Inferior parietal cortex (tissue), 1 donor: Measurements from ENCODE around the gene TGM1.
"Not testable (repeated sequence)": the region's sequence is repeated elsewhere in the genome, so short reads cannot be mapped to it uniquely, and the experiment has no call there.

Experiments
- DNase-seq: peaks from one replicate; pipeline ENCODE4 v3.0.0-alpha.2; 2016; ENCODE audit errors: extremely low spot score

Gene TGM1

DNA sequence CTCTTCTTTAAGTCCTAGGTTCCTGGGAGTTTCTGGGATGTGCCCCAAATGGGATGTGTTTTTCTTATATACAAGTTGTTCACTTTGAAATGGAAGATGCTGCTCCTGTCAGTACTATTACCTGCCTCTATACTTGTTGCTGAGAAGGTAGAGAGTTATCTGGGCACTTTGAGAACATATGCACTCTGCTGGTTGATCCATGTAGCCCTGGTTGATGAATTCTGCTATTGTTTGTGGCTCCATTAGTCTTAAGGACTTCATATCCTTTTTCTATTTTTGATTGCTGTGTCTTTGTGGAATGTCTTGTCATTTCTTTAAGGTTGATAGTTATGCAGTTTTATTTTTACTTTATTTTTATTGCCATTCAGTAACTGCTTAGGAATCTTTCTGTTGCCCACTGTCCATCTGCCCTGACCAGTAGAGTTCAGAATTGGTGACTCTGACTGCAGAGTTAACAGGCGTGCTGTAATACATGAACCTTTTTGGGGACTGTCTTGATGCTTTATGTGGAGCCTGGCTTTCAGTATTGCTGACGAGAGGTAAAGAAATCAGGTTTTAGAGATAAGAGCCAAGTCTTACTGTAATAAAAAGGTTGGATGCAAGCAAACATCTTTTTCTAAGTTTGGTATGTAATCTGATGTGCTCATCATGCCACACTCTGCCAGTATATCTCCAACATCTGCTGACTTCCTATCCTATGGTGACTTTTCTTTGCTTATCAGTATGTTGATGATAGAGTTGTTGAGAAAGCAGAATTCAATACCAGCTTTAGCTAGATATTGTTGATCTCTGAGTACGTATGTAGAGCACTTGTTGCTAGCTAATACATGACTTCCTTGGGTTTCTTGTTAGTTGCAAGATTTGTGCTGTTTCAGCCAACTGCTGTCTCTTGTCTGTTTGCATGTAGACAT is 28.6 kb downstream of the TGM1 start:
- DNase-seq: no peak

DNA sequence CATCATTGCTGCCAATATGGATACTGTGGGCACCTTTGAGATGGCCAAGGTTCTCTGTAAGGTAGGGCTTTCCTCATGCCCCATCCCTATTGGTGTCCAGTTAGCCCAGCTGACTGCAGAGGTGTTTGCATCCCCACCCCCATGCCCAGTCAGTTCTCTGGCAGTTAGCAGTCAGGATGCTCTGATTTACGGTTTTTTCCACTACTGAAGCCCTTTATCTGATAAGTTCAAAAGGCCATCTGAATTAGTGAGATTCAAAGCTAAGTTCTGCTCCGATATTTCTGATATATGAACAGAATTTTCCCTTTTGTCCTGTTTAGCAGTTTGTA is 29.5 kb downstream of the TGM1 start:
- no peak for DNase-seq

DNA sequence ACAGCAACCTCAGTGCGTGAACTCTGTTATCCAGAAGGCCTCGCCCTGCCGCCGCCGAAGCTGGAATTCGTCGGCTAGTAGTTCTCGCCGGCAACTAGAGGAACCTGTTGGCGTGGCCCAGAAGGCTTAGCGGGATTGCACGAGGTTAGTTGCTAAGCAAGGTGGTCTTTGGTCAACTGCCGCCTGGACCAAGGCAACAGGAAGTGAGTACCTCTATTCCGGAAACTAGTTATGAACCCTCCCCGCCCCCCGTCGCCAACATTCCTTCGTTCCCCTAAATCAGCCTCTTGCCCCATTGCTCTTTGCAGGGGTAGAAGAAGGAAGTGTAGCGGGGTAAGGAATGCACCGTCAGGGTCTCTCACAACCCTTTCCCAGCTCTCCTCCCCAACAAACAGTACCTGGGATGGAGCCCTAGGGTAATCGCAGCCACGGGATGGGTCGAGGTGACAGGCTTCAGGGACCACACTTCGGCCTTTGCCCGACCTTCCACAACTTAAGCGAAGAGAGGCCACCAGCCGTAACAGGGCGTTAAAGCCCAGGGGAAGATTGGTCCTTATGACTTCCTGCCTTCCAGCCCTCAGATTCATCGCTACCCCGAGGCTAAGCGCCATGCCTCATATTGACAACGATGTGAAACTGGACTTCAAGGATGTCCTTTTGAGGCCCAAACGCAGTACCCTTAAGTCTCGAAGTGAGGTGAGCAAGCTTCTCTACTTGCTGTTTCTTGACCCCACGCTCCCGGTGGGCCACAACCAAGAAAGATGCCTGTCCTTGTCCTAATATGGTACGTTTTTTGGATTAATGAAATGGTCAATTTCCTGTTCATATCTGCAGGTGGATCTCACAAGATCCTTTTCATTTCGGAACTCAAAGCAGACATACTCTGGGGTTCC is 30.1 kb downstream of the TGM1 start, which contains the start of gene GMPR2:
GMPR2 (plus strand) TSS at position 285 of the 893 bp plus-strand sequence; CDS start at position 610, 325 bp downstream.
- no peak for DNase-seq

DNA sequence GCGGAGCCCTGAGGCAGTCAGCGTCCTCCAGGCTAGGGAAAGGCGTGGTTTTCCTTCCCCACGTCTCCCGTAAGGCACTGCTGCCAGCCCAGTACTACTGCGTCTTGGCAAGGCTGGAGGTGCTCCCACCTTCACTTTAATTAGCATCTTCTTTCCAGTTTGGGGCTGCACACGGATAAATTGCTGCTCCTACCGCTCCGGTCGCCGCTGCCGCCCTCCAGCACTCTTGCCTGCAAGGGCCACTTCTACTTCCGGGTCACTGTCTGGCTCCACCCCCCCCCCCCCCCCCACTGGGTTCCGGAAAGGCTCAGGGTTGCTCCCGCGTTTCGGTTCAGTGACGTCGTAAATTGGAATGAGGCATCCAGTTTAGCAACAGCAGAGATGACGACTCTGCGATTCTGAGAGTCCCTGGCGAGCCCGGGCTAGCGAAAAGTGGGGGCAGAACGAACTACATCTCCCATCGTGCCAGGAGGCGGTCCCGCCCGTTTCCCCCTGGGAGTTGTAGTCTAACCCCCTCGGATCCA is 30.8 kb downstream of the TGM1 start, which contains the start of gene NEDD8:
NEDD8 (minus strand) TSS at position 247 of the 524 bp plus-strand sequence; CDS start at position 147, 100 bp downstream.
- DNase-seq: peak; percentile 93

DNA sequence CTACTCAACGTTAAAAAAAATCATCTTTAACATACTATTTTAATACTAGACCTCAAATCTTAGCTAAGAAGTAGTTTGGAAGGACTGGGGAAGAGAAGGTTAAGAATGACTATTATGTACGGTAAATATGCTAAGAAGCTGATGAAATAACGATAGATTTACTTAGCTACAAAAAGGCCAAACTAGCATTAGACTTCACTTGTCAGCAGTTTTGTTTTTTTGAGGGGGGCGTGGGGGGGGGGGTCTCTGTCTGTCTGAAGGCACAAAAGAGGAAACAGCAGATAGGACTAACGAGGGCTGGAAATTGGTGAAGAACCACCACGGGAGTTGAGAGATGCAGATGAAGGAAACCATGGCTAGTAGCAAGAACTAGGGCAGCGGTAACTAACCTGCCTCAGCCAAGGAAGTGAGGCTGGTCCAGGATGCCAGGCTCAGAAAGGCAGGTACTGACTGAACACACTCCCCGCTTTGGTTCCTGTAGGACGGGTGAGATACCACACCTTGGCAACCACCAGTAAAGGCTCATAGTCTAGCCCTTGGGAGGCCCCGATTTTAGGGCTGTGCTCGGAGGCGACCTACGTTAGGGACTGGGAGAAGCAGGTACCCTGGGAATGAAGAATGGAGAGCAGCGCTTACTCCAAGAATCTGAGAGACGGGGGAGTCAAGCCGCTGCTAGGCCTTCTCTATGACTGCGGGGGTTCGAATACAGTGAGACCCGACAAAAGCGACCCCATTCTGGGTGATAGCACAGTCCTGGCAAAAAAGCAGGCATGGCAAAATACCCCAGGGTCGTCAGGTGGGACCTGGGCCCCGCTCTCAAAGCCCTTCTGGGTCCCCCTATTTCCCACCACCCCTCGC is 31.5 kb downstream of the TGM1 start:
- peak; percentile 20 for DNase-seq

DNA sequence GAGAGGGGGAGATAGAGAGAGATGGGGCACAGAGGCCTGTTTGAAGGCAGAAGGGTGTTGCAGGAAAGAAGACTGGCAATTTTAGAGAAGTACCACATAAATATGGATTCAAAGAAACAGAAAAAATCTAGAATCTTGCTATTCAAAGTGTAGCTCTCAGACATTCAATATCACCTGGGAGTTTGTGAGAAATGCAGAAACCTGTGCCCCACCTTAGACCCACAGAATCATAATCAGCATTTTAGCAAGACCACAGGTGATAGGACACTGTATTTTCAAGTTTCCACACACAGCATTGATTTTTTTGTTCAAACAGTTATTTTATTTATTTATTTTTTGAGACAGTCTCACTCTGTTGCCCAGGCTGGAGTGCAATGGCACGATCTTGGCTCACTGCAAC is 34.1 kb downstream of the TGM1 start:
- DNase-seq: no peak

DNA sequence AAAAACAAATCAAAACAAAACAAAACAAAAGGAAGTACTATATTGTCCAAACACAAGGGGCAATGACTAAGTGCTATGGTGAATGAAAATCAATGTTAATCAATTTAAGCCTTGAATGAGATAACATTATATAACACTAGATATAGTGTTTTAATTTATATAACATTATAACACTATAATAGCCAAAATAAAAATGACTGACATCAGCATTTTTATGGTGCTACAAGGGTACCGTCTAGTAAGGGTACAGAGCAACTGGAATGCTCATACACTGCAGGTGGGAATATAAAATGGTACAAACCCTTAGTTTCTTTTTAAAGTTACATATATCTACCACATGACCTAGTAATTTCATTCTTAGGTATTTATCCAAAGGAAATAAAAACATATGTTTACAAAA is 36.5 kb downstream of the TGM1 start:
- DNase-seq: no peak

DNA sequence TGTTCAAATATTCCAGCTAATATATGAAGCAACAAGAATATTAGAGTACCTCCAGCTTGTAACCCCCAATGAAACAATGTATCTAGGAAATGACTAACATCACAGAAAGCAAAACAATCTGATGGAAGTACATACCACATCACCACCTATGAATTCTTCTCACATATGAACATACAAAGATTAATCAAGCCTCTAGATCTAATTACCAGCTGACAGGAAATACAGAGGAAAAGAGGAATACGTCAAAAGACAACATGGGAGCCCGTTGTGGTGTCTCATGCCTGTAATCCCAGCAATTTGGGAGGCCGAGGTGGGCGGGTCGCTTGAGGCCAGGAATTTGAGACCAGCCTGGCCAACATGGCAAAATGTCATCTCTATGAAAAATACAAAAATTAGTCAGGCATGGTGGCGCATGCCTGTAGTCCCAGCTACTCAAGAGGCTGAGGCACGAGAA is 38.3 kb downstream of the TGM1 start:
- DNase-seq: no peak

DNA sequence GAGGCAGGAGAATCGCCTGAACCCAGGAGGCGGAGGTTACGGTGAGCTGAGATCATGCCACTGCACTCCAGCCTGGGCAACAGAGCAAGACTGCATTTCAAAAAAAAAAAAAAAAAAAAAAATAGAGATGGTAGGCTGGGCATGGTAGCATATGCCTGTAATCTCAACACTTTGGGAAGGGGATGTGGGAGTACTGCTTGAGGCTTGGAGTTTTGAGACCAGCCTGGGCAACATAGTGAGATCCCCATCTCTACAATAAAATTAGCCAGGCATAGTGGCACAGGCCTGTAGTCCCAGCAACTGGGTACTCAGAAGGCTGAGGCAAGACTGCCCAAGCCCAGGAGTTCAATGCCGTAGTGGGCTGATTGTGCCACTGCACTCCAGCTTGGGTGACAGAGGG is 40.0 kb downstream of the TGM1 start:
- not testable (repeated sequence) for DNase-seq

DNA sequence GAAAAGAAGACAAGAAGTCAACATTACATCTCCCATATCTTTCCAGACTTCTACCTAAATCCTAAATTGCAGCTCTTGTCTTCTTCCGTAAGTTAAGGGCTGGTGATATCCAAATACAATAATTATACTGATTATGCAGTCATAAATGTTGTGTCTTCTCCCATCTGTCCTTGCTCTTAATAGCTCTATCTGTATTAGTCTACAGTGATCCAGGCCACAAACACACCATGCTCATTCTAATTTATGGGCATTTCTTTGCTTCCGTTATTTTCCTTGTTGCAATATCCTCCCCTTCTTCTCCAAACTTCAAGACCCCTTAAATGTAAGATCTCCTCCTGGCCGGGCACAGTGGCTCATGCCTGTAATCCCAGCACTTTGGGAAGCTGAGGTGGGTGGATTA is 43.5 kb downstream of the TGM1 start:
- no peak for DNase-seq

DNA sequence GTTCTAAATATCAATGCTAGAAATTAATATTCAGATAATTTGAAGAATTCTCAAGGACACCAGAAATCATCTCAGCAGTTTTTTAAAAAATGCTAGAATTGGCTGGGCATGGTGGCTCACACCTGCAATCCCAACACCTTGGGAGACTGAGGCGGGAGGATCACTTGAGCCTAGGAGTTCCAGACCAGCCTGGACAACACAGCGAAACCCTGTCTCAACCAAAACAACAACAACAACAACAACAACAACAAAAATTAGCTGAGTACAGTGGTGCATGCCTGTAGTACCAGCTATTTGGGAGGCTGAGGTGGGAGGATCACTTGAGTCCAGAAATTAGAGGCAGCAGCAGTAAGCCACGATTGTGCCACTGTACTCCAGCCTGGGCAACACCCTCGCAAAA is 43.9 kb downstream of the TGM1 start:
- no peak for DNase-seq

DNA sequence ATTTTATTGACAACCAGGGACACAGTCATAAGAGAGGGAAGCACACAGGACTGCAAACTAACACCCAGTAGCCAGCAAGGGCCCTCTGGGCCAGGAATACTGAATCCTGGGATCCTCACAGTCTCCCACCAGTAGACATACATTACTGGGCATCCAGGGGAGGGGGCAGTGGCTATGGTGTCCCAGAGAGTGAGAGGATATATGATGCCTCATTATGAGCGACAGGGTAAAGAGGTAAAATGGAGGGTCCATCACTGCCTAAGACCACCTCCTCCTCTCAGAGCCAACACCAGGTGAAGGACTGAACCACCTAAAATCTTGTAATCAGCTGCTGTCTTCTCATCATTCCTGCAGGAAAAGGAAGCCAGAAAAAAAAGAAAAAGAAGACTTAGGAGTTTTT is 46.1 kb downstream of the TGM1 start:
- DNase-seq: not testable (repeated sequence)

DNA sequence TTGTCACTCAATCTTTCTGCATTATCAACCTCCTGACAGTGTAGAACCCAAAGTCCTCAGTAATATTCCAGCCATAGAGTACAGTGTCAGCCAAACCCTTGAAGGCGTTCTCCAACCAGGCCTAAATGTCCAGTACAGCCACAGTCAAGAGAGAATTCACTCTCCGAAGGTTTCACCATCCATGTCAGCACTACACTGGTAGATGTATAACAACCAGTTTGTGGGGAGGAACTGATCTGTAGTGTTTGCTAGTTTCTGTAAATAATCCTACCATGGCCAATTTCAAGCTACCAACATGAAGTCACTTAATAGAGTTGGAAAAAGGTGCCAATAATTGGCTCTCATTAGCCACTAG is 46.7 kb downstream of the TGM1 start:
- no peak for DNase-seq

DNA sequence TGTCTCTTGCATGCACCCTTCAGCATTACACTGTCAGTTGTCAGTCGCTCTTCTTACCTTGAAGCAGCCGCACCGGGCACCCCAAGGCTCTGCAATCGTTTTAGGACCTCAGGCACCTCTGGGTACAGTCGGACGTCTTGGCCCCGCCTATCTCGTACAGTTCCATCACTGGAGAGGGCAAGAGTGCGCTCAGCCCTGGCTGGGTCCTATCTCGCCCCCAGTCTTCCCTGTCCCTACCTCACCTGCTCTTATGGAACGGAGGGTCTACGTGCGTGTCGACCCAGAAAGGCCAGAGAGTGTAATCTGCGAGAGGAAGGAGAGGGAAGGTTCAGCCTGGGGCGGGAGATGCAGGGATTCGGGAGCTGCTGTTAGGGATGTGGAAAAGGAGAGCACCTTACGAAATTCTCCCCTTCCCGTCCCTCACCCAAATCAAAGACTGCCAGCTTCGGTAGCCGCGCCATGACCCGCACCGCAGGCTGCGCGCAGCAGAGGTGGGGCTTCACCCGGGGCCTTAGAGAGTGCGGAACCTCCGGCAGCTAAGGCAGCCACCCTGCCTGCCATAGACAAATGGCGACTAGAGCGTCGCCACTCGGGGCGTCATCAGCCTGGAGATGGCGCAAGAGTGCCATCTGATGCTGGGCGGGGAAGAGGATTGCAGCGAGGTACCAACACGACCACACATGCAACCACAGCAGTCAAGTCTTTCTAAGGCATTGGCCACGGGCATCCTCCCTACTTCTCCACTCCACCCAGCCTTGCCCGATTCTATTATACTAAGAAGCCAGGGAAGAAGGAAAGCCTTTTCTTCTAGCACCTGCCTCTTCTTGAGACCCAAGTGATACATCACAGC is 47.3 kb downstream of the TGM1 start, which contains the start of gene MDP1:
MDP1 (minus strand) TSS at position 572 of the 850 bp plus-strand sequence; CDS start at position 461, 111 bp downstream.
- peak; percentile 91 for DNase-seq

DNA sequence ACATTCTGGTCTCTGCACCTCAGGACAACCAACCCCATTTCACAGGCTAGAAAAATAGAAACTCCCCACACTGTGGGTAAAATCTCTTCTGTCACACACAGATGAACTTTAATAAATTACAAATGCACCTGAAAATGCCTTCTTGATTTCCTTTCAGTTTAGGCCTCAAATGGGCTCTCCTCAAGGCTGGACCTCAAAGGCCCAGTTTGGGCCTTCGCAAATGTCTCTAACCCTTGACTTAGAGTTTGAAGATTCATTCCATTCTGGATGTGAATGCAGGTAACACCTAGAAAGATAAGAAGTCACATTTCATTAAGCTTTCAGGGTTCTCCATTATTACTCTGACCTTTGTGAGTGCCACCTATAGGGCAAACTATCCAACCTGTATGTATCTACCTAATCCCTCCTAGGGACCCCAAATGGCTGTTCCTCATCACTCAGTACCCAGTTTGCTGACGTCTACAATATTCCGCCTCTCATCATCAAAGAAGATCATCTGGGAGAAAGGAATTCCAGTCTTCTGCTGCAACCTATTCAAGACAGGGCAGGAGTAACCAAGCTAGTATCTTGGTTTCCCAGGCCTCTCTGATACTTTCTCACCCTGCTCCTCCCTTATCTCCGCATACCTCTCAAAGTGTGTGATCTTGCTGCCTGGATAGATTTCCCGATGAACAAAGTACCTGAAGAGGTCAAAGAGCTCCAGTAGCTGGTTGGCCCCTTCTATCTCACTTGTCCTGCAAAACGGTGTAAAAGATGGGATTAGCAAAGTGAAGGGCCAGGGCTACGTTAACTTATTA is 48.9 kb downstream of the TGM1 start:
- DNase-seq: no peak

DNA sequence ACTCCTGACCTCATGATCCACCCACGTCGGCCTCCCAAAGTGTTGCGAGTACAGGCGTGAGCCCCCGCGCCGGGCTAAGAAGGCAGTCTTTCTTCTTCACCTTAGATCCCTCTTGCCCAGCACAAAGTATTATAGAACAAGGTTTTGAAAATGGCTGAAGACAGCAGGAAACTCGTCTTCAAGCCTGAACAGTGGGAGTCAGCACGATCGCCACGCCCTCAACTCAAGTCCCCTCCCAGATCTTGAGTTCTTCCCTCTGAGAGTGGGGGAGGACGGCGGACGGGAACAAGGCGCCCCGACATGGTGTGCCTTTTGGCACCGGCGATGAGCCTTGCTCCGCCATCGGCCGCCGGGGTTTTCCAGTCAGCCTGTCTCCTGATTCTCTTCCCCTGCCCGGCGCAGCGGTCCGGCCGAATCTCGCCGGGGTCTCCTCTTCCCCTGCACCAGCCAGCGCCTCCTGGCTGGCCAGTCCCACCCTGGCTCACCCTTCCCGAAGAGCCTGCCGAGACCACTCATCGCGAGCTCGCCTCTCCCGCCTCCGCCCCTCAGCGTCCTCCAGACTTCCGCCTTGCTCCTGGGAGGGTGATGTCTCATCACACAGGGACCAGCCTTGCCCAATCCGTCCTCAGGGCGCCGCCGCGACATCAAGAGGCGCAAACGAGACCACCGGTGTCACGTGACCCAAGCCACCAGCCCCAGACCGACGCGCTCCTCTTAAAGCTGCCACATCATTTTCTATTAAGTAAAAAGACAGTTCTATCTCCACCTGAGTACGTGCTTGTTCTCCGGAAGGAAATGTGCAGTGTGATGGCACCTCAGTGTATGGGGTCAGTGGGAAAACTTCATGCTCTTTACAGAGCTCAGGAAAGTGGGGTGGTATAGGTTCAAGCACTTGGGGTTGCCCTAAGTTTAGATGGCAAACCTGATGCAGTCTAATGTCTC is 49.8 kb downstream of the TGM1 start, which contains the start of gene CHMP4A:
CHMP4A (minus strand) TSS at position 565 of the 942 bp plus-strand sequence; CDS start at position 516, 49 bp downstream.
- peak; percentile 90 for DNase-seq

DNA sequence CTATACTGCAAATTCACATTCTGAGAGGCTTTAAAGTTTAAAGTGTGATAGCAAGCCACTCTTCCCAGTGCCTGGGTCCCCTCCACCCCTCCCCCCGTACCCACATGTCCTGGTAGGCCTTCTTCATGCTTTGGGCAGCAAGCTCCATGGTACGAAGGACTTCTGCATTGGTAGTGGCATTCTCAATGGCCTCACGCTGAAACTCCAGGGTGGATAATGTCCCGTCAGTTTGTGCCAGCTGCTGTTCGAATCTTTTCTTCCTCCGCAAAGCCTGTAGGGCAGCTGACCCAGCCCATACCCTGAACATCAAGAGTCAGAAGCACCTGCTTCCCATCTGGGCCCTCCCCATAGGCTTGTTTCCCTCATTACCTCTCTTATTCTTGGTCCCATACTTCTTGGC is 51.7 kb downstream of the TGM1 start:
- no peak for DNase-seq

DNA sequence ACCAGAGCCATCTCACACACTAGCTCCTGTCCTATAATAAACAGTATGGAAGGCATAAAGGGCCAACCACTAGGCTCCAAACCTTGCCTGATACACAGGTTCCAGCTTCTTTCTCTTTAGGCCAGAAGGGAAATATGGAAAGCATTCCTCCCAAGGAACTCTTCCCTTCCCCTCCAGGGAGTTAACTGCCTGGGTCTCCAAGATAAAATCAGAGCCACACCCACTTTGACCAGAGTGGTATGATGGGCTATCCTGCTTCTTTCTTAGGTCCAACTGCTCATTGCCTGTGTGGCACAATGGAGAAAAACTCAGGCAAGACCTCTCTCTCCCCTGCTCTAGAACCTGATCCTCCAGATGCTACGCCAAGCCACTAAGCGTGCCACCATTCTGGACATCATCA is 55.4 kb downstream of the TGM1 start:
- DNase-seq: no peak
